ENCODE data around the gene RIPK4.

- TF ChIP-seq CTCF (IDR thresholded peaks at IDR 0.05) (no peak), EZH2 (IDR thresholded peaks at IDR 0.05; ENCODE audit: borderline replicate concordance, insufficient read depth, low read depth, low read length, poor library complexity, severe bottlenecking) (no peak)
Measured at GRCh38 chr21:41758550-41758949, 8.3 kb downstream of the RIPK4 start.

Measured in B cell (primary cell).